K562 (cell line): ENCODE measurements around the gene KRTAP5-4.

Experiments
- RCOR1 ChIP-seq, 2 experiments: IDR thresholded peaks; 2 replicates each; pipeline ENCODE4 v1.6.1; 2012; ENCODE audit warnings: low read depth in 2 of 2, low read length in 2 of 2, borderline replicate concordance in 1 of 2, improper control_type of control experiment in 1 of 2
- SMARCE1 ChIP-seq: fragments of 450-650 bp; IDR thresholded peaks from 2 replicates; pipeline ENCODE4 v1.7.1; 2016; ENCODE audit warnings: mild to moderate bottlenecking
- ZNF23 ChIP-seq: fragments of 250-450 bp; sonication (Bioruptor Pico); IDR thresholded peaks from 2 replicates; pipeline ENCODE4 v1.4.0; 2020; ENCODE audit warnings: mild to moderate bottlenecking

GRCh38 chr11:1659506-1659905 is 37.6 kb upstream of the KRTAP5-4 start:
- TF ChIP-seq SMARCE1: no peak
- no peak for TF ChIP-seq RCOR1 (IDR thresholded peaks at IDR 0.05; ENCODE audit: borderline replicate concordance in 1 of 2, low read depth in 2 of 2, low read length in 2 of 2)
- TF ChIP-seq ZNF23 (CRISPR knock-in tag): no peak
